H7 (cell line): ENCODE results near the gene NPAS3. TPM values are rescaled to one million over a fixed set of nuclear protein-coding genes. Genes with fewer than 3 reads are reported as not detected.

Source experiments
- DNase-seq: peaks from one replicate; pipeline ENCODE4 v3.0.0; 2012
- H3K27me3 ChIP-seq: 2 replicates; pipeline ENCODE4 v1.6.0; 2011; ENCODE audit warnings: mild to moderate bottlenecking, low read length; ENCODE audit not compliant: control insufficient read depth, insufficient read depth
- H3K36me3 ChIP-seq: replicated peaks from 2 replicates; pipeline ENCODE4 v1.5.1; 2011; ENCODE audit warnings: low read length; ENCODE audit not compliant: control insufficient read depth, insufficient read depth
- H3K4me3 ChIP-seq: 2 replicates; pipeline ENCODE4 v1.5.1; 2011; ENCODE audit warnings: low read depth, mild to moderate bottlenecking, control low read depth, low read length, moderate library complexity; ENCODE audit not compliant: insufficient read depth
- total RNA-seq: library from RNA; depleted of rRNA; stranded (reverse); fragments of >200 nt; shearing (Covaris generic); gene quantifications from 2 replicates; pipeline ENCODE4 v1.2.3, GENCODE V29; 2014

The NPAS3 gene
- total RNA-seq, 1 experiment from 2014 or later = 4.3 TPM

- no peaks in the 10 kb centered on the region for H3K36me3 ChIP-seq
- H3K27me3 ChIP-seq = no peaks in the 10 kb centered on the region
- no peak for DNase-seq
- no peak overlapping the region for H3K4me3 ChIP-seq
Measured at GRCh38 chr14:32978691-32979255, 40.1 kb downstream of the NPAS3 start.

DNA sequence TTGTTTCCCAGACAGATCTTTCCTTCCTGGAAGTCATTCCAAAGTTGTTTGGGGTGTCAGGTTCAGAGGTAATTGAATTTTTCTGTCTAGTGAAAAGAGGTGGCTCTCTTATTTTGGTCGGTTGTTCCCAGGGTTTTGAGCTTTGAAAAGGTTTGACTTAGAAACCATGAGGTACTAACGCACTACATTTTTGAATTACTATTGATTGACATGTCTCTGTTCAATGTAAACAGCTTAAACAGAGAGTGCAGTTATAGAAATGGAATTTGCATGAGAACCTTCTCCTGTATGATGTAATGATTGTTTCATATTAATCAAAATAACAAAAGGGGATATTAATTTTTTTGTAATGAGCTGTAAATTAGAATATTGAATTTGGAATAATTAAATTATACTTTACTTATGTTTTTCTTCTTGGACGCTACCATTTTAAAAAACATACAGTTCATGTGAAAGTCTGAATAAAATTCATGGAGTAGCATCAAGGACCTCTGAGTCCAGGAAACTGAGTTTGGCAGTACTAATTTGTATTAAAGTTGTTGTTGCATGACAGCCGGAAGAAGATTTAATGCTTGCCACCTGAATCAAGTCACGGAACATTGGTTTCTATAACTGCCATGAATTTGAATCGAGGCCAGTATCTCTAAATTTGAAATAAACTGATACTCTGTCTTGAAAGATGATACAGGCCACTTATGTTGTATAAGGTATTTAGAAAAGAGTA, 41.7 kb downstream of the NPAS3 start:
- Histone ChIP-seq H3K36me3 (no peaks in the 10 kb centered on the region), H3K27me3 (no peaks in the 10 kb centered on the region), H3K4me3 (no peak overlapping the region)
- DNase-seq = no peak

DNA sequence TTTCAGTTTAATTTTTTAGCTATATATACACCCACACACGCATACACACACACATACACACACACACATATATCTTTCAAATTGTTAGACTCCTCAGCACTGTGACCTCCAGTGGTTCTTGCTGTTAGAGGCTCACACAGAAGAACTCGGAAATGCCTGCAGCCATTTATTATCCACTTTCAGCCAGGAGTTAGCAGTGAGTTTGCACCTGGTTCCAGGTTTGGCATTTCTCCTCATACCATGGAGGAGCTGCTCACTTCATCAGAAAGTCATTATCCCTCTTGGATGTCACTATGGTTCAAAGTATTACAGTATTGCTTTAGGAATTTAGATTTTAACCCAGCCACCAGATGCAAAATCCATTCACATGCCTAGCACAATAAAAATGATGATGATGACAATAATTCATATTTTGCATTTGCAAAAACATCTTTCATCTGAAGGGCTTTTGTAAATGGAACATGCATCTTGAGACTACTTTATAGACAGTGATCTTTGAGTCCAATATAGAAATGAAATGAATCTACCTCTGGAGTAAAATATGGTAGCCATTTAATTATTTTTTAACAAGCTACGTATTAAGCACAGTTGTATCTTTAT, 42.3 kb downstream of the NPAS3 start:
- H3K27me3 ChIP-seq = no peaks in the 10 kb centered on the region
- H3K36me3 ChIP-seq = no peaks in the 10 kb centered on the region
- H3K4me3 ChIP-seq = no peak overlapping the region
- no peak for DNase-seq

DNA sequence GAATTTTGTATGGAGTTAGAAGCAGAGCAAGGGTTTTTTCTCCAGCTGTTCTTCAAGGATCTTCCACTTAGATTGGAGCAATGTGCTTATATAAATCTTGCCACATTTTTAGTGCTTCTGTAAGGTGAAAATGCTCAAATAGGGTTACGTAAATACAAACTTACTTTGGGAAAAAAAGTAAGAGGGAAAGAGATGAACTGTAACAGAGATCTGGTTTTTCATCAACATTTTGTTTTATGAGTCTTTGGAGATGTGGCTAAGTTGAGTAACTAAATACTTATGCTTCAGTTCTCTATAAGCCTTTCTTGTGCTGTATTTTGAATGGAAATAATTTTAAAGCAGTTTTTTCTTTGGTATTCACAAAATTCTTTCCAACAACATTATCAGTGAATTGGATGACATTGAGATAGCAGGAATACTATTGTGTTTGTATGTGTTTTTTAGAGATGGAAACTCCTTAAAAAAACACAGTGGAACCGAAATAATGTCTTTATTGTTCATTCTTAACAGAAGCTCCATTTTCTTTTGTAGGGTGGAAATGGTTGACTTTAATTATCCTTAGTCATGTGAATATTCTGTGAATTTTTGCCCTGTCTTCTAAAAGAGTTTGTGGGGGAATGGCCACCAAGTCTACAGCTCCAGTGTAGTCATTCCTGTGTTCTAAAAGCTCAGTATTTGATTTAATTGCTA, 45.7 kb downstream of the NPAS3 start:
- Histone ChIP-seq H3K27me3 (no peaks in the 10 kb centered on the region), H3K36me3 (no peaks in the 10 kb centered on the region), H3K4me3 (no peak overlapping the region)
- DNase-seq = no peak

- no peaks in the 10 kb centered on the region for H3K36me3 ChIP-seq
- H3K4me3 ChIP-seq = no peak overlapping the region
- H3K27me3 ChIP-seq = no peaks in the 10 kb centered on the region
- DNase-seq = no peak
Measured at GRCh38 chr14:32985866-32986265, 47.2 kb downstream of the NPAS3 start.

GRCh38 chr14:32986791-32987540, 48.3 kb downstream of the NPAS3 start:
- H3K36me3 ChIP-seq = no peaks in the 10 kb centered on the region
- peak; percentile 13 for DNase-seq
- no peak overlapping the region for H3K4me3 ChIP-seq
- H3K27me3 ChIP-seq = no peaks in the 10 kb centered on the region

GRCh38 chr14:32991691-32992090, 53.0 kb downstream of the NPAS3 start:
- no peak for DNase-seq
- Histone ChIP-seq H3K27me3 (no peaks in the 10 kb centered on the region), H3K36me3 (no peaks in the 10 kb centered on the region), H3K4me3 (no peak overlapping the region)

- no peak for DNase-seq
Measured at GRCh38 chr14:32993921-32994320, 55.2 kb downstream of the NPAS3 start.

GRCh38 chr14:32996343-32996742, 57.7 kb downstream of the NPAS3 start:
- DNase-seq = no peak
- H3K36me3 ChIP-seq = no peaks in the 10 kb centered on the region
- no peaks in the 10 kb centered on the region for H3K27me3 ChIP-seq
- no peak overlapping the region for H3K4me3 ChIP-seq

More at GRCh38 chr14:32993921-32994320, 55.2 kb downstream of the NPAS3 start:
- H3K27me3 ChIP-seq = no peaks in the 10 kb centered on the region
- no peak overlapping the region for H3K4me3 ChIP-seq
- H3K36me3 ChIP-seq = no peaks in the 10 kb centered on the region

DNA sequence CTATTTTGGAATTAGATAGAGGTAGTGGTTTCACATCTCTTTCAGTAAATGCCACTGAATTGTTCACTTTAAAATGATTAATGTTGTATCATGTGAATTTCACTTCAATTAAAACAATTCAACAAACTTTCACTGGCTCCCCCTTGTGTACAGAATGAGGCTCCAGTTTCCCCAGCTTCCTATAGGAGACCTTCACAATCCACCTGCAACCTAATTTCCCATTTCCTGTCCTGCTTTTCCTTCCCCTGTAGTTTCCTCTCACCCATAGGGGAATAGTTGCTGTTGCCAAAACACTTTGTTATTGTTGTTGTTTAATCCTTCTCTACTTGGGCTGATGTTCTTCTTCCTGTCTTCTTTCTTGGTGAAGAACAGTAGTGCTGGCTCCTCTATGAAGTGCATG, 59.8 kb downstream of the NPAS3 start:
- Histone ChIP-seq H3K36me3 (no peaks in the 10 kb centered on the region), H3K27me3 (no peaks in the 10 kb centered on the region), H3K4me3 (no peak overlapping the region)
- DNase-seq = peak; percentile 14

DNA sequence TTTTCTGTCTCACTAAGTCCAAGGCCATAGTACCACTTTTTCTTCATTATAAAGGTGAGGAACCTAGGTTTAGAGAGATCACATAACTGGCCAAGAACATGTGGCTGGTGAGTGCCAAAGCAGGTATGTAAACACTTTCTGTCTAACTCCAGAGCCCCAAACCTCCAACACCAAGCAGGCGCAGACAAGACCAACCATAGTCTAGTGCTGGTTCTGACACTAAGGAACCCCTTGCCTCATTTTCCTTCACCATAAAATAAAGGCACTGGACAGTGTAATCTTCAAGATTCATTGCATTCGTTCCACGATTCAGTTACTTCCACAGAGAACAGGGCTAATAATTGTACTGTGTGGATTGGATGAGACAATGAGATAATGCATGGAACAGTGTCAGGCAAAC, 71.0 kb downstream of the NPAS3 start:
- no peaks in the 10 kb centered on the region for H3K27me3 ChIP-seq
- DNase-seq = no peak

GRCh38 chr14:33010495-33010894, 71.8 kb downstream of the NPAS3 start:
- no peaks in the 10 kb centered on the region for H3K27me3 ChIP-seq
- H3K4me3 ChIP-seq = no peak overlapping the region
- DNase-seq = no peak
- H3K36me3 ChIP-seq = no peaks in the 10 kb centered on the region

More for the DNA sequence above, 71.0 kb downstream of the NPAS3 start:
- no peaks in the 10 kb centered on the region for H3K36me3 ChIP-seq
- no peak overlapping the region for H3K4me3 ChIP-seq

DNA sequence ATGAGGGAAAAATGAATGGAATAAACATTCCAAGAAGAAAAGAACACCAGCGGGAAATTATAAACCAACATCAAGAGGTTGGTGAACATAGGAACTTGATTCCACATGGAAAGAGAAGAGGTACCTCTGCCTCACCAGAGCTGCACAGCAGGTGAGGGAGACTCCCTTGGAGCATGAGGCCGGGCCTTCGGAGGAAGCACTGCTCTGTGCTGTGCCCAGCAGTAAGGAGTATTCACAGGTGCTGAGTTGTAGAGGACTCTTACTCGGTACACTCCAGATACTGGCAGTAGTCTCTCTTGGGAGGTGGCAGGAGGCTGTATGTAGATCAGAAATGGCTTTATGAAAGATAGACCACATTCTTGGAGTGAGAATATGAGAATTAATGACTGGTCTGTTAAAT, 76.0 kb downstream of the NPAS3 start:
- Histone ChIP-seq H3K4me3 (no peak overlapping the region), H3K27me3 (no peaks in the 10 kb centered on the region), H3K36me3 (no peaks in the 10 kb centered on the region)
- peak; percentile 10 for DNase-seq

- H3K4me3 ChIP-seq = no peak overlapping the region
- DNase-seq = no peak
- no peaks in the 10 kb centered on the region for H3K36me3 ChIP-seq
- H3K27me3 ChIP-seq = no peaks in the 10 kb centered on the region
Measured at GRCh38 chr14:33016613-33017012, 77.9 kb downstream of the NPAS3 start.
